GM12878 (cell line): ENCODE measurements around the gene HOXC9. TPM values are rescaled to one million over a fixed set of nuclear protein-coding genes. Genes with fewer than 3 reads are reported as not detected.

ENCODE experiments used
- ATAC-seq: fragments of 200-7000 bp; cut with Tn5 transposase; 3 replicates; pipeline ENCODE4 v1.9.1; 2020; ENCODE audit warnings: mild to moderate bottlenecking, moderate library complexity
- BruUV-seq: library from RNA; stranded (reverse); fragments of 400-500 nt; replicated peaks from 2 replicates; lab custom pipeline; 2021; lab: Mats Ljungman, UMichigan
- CTCF ChIA-PET: fragments of 300-600 bp; sonication (Branson Sonifier 250); formaldehyde crosslinking; extraction: SDS; loops from one replicate; lab custom pipeline; 2021; ENCODE audit warnings: inconsistent platforms; lab: Yijun Ruan, JAX
- POLR2A ChIA-PET: fragments of 350-600 bp; formaldehyde crosslinking; extraction: SDS; loops from one replicate; lab custom pipeline; 2021; ENCODE audit warnings: inconsistent platforms; lab: Charles Lee
- RAD21 ChIA-PET: fragments of 300-600 bp; sonication (Branson Sonifier 250); formaldehyde crosslinking; loops from one replicate; lab custom pipeline; 2023; ENCODE audit warnings: antibody characterized with exemption; ENCODE audit not compliant: unreplicated experiment; lab: Charles Lee
- SMC1A ChIA-PET: fragments of 300-600 bp; sonication (Branson Sonifier 250); formaldehyde crosslinking; loops from one replicate; lab custom pipeline; 2023; ENCODE audit not compliant: unreplicated experiment, uncharacterized antibody; lab: Charles Lee
- DNase-seq: peaks from one replicate; pipeline ENCODE4 v3.0.0-alpha.2; 2011; ENCODE audit warnings: low read depth, low spot score
- FAIRE-seq: peaks from 3 replicates; lab custom pipeline; 2011; peaks lifted over from hg19 to GRCh38; lab: Jason Lieb, UNC
- H2AFZ ChIP-seq: 2 replicates; pipeline ENCODE4 v1.6.0; 2011; ENCODE audit warnings: low read depth, low read length, control low read depth; ENCODE audit not compliant: control insufficient read depth
- H3K27ac ChIP-seq: 2 replicates; pipeline ENCODE4 v1.5.1; 2011; ENCODE audit warnings: control low read depth; ENCODE audit not compliant: control insufficient read depth, insufficient read depth
- H3K27me3 ChIP-seq, 2 experiments: replicated peaks in 1 of 2; 2 replicates each; pipeline versions ENCODE4 v1.6.0 to v1.6.1; 2011; ENCODE audit warnings: low read length in 1 of 2; ENCODE audit not compliant: control insufficient read depth in 2 of 2, insufficient read depth in 2 of 2
- H3K36me3 ChIP-seq, 2 experiments: 2 replicates each; pipeline ENCODE4 v1.5.1; 2011; ENCODE audit warnings: low read length in 1 of 2; ENCODE audit not compliant: control insufficient read depth in 2 of 2, insufficient read depth in 2 of 2
- H3K4me1 ChIP-seq: 2 replicates; pipeline ENCODE4 v1.6.1; 2011; ENCODE audit warnings: mild to moderate bottlenecking, low read length, moderate library complexity, mixed read lengths; ENCODE audit not compliant: control insufficient read depth, insufficient read depth
- H3K4me2 ChIP-seq: 2 replicates; pipeline ENCODE4 v1.6.0; 2011; ENCODE audit warnings: control low read depth; ENCODE audit not compliant: control insufficient read depth, insufficient read depth
- H3K4me3 ChIP-seq: fragments of 200-600 bp; sonication (generic); 2 replicates; pipeline ENCODE4 v1.5.1; 2016
- H3K79me2 ChIP-seq: 2 replicates; pipeline ENCODE4 v1.6.0; 2011; ENCODE audit warnings: low read length; ENCODE audit not compliant: control insufficient read depth, insufficient read depth
- H3K9ac ChIP-seq: 2 replicates; pipeline ENCODE4 v1.8.0; 2011; ENCODE audit warnings: low read length, control low read depth, mixed read lengths; ENCODE audit not compliant: control insufficient read depth, insufficient read depth
- H3K9me3 ChIP-seq: replicated peaks from 3 replicates; pipeline ENCODE4 v1.5.1; 2011; ENCODE audit warnings: mild to moderate bottlenecking, low read length; ENCODE audit not compliant: control insufficient read depth, insufficient read depth
- H4K20me1 ChIP-seq: 2 replicates; pipeline ENCODE4 v1.6.0; 2011; ENCODE audit not compliant: control insufficient read depth, insufficient read depth
- CHD1 ChIP-seq: IDR thresholded peaks from 2 replicates; pipeline ENCODE4 v1.6.1; 2012; ENCODE audit warnings: low read depth, low read length, improper control_type of control experiment
- CTCF ChIP-seq, 3 experiments: IDR thresholded peaks in 2 of 3; conservative IDR thresholded peaks in 1 of 3; 2 replicates each; pipeline ENCODE4 v1.5.1; 2011; ENCODE audit warnings: low read depth in 3 of 3, low read length in 3 of 3, mild to moderate bottlenecking in 3 of 3, control low read depth in 2 of 3, moderate library complexity in 2 of 3, inconsistent platforms in 1 of 3, mixed read lengths in 1 of 3; ENCODE audit not compliant: control insufficient read depth in 2 of 3, insufficient read depth in 1 of 3; ENCODE audit errors: extremely low read depth in 1 of 3
- JUNB ChIP-seq: IDR thresholded peaks from 2 replicates; pipeline ENCODE4 v1.6.1; 2016; ENCODE audit warnings: antibody characterized with exemption, mild to moderate bottlenecking
- NBN ChIP-seq: fragments of 450-650 bp; IDR thresholded peaks from 2 replicates; pipeline ENCODE4 v1.6.1; 2016
- PBX3 ChIP-seq: IDR thresholded peaks from 2 replicates; pipeline ENCODE4 v1.6.1; 2011; ENCODE audit warnings: mild to moderate bottlenecking, low read depth, low read length, moderate library complexity; ENCODE audit not compliant: insufficient replicate concordance
- RUNX3 ChIP-seq: IDR thresholded peaks from 2 replicates; pipeline ENCODE4 v1.6.1; 2012; ENCODE audit warnings: low read length, inconsistent platforms
- SMAD1 ChIP-seq: fragments of 450-650 bp; IDR thresholded peaks from 2 replicates; pipeline ENCODE4 v1.6.1; 2018; ENCODE audit warnings: mild to moderate bottlenecking, low read depth; ENCODE audit not compliant: partially characterized antibody
- WGBS: methylation state at CpG from one replicate; pipeline ENCODE4 v1.1.6; 2016; ENCODE audit warnings: low lambda C conversion rate; ENCODE audit not compliant: insufficient replicate concordance, insufficient coverage; ENCODE audit errors: missing lambda C conversion rate; 5-methylcytosine and 5-hydroxymethylcytosine counted together
- in situ Hi-C: fragments of 300-500 bp; cut with MboI; formaldehyde crosslinking; loops from 9 replicates; pipeline ENCODE4 v1.14.3; 2018; ENCODE audit warnings: mixed read lengths
- intact Hi-C: fragments of 100-400 bp; cut with micrococcal nuclease; formaldehyde crosslinking; loops from one replicate; pipeline ENCODE4 v1.14.2; 2022; ENCODE audit not compliant: unreplicated experiment
- polyA plus RNA-seq, 11 experiments: library from polyadenylated mRNA; depleted of rRNA in 4 of 11; unstranded in 6 of 11; stranded (reverse) in 5 of 11; fragments of >200 nt; fragmentation: Nextera tagmentation in 4 of 11; fragmentation: Illumina TruSeq in 1 of 11; extraction: Ambion mirVana in 4 of 11; extraction: Trizol in 1 of 11; gene quantifications; 1 replicate in 1 of 11; 2 replicates in 10 of 11; pipeline versions ENCODE4 v1.2.1 to v1.2.3, GENCODE V29; 2011 to 2016; ENCODE audit warnings: inconsistent platforms in 2 of 11, missing spikeins in 2 of 11, low read depth in 1 of 11
- total RNA-seq, 4 experiments: library from RNA; depleted of rRNA in 3 of 4; stranded (reverse); fragments of >200 nt in 3 of 4; fragmentation: Illumina TruSeq in 1 of 4; extraction: Trizol in 1 of 4; gene quantifications; 2 replicates each; pipeline versions ENCODE4 v1.2.1 to v1.2.3, GENCODE V29; 2013 to 2021

The HOXC9 gene
- total and polyA plus RNA-seq, 10 of the 15 experiments (the other 5 are each of a cell fraction or from before 2014, with no cell fraction given), result not detected

GRCh38 chr12:53977596-53978445, 22.1 kb upstream of the HOXC9 start (continued):
- TF ChIP-seq JUNB, result no peak
- TF ChIP-seq RUNX3, result peak; percentile 52
- TF ChIP-seq, all 136 proteins: peak for 4

GRCh38 chr12:53978477-53979356, 21.2 kb upstream of the HOXC9 start:
- FAIRE-seq, result no peak
- ChIA-PET CTCF (interaction anchor here (0.7 kb wide), 1 partner anchor 238 kb away, joined by 3 read pairs; no protein-coding TSS in a partner anchor), POLR2A (no interaction called here), RAD21 (no interaction called here), SMC1A (no interaction called here)
- TF ChIP-seq SMAD1 (no peak), CTCF (IDR thresholded peaks at IDR 0.05 in 2 of 3, conservative IDR thresholded peaks at IDR 0.05 in 1 of 3; ENCODE audit: control insufficient read depth in 2 of 3, extremely low read depth in 1 of 3, insufficient read depth in 1 of 3, low read depth in 3 of 3, low read length in 3 of 3) (no peak), NBN (no peak), CHD1 (no peak), PBX3 (no peak)
- no peak overlapping the region for H3K4me2 ChIP-seq
- intact Hi-C loops, result no loop called here
- H3K36me3 ChIP-seq, result no peaks in the 10 kb centered on the region
- no peak overlapping the region for H3K9ac ChIP-seq
- H3K9me3 ChIP-seq, result no peaks in the 10 kb centered on the region; the same call in 1 of the 3 replicates
- no peak overlapping the region for H3K4me3 ChIP-seq
- peaks cover 22% of the 10 kb centered on the region for H3K4me1 ChIP-seq
- peaks cover 22 to 29% of the 10 kb centered on the region in 2 experiments for H3K27me3 ChIP-seq
- in situ Hi-C loops, result no loop called here
- no peaks in the 10 kb centered on the region for H3K79me2 ChIP-seq
- no TSS peak for BruUV-seq
- no peak for ATAC-seq
- H3K27ac ChIP-seq, result no peak overlapping the region
- H4K20me1 ChIP-seq, result no peaks in the 10 kb centered on the region
- DNase-seq, result no peak
- no peak overlapping the region for H2AFZ ChIP-seq
- WGBS, result 34% methylated on average over 14 of the region's 15 CpGs
